CD4-positive, alpha-beta T cell (primary cell): ENCODE measurements around the gene DUSP22. TPM values are rescaled to one million over a fixed set of nuclear protein-coding genes. Genes with fewer than 3 reads are reported as not detected.
"Not testable (repeated sequence)": the region's sequence is repeated elsewhere in the genome, so short reads cannot be mapped to it uniquely, and the experiment has no call there.

Experiments
- ATAC-seq: fragments of 200-7000 bp; cut with Tn5 transposase; one replicate; pipeline ENCODE4 v1.10.0; 2022; ENCODE audit warnings: mild to moderate bottlenecking; ENCODE audit not compliant: poor library complexity
- CTCF ChIA-PET: fragments of 350-600 bp; sonication (Branson Sonifier 250); formaldehyde crosslinking; loops from one replicate; lab custom pipeline; 2021; ENCODE audit warnings: antibody characterized with exemption, inconsistent platforms; lab: Charles Lee
- POLR2A ChIA-PET: fragments of 350-600 bp; sonication (Branson Sonifier 250); formaldehyde crosslinking; loops from one replicate; lab custom pipeline; 2021; ENCODE audit warnings: antibody characterized with exemption, inconsistent platforms; lab: Charles Lee
- DNase-seq, 14 experiments: peaks; one replicate each; pipeline ENCODE4 v3.0.0-alpha.2; 2013 to 2020; ENCODE audit warnings: mixed read lengths in 2 of 14
- H3K27ac ChIP-seq, 2 donors: one replicate each; pipeline versions ENCODE4 v1.5.1 to v1.7.0; 2013; ENCODE audit warnings: low read length in 2 of 2, low read depth in 1 of 2, mild to moderate bottlenecking in 1 of 2
- H3K27me3 ChIP-seq, 2 experiments: 1 replicate in 1 of 2; 2 replicates in 1 of 2; pipeline versions ENCODE4 v1.6.1 to v1.7.0; 2013; ENCODE audit warnings: low read length in 2 of 2, control low read depth in 1 of 2, mild to moderate bottlenecking in 1 of 2, moderate library complexity in 1 of 2; ENCODE audit not compliant: insufficient read depth in 2 of 2, control insufficient read depth in 1 of 2
- H3K36me3 ChIP-seq: one replicate; pipeline ENCODE4 v1.6.1; 2013; ENCODE audit warnings: low read length, control low read depth; ENCODE audit not compliant: insufficient read depth
- H3K4me1 ChIP-seq: one replicate; pipeline ENCODE4 v1.6.1; 2013; ENCODE audit warnings: low read length, control low read depth; ENCODE audit not compliant: insufficient read depth
- H3K4me3 ChIP-seq: one replicate; pipeline ENCODE4 v1.5.1; 2013; ENCODE audit warnings: mild to moderate bottlenecking, low read length, moderate library complexity
- H3K9me3 ChIP-seq, 2 experiments: 1 replicate in 1 of 2; 2 replicates in 1 of 2; pipeline versions ENCODE4 v1.6.1 to v1.7.0; 2013; ENCODE audit warnings: low read length in 2 of 2, mild to moderate bottlenecking in 2 of 2, control low read depth in 1 of 2, moderate library complexity in 1 of 2; ENCODE audit not compliant: control insufficient read depth in 1 of 2, insufficient read depth in 1 of 2
- H3K27ac Mint-ChIP-seq: one replicate; pipeline ENCODE4 v1.8.0; 2020; ENCODE audit warnings: mixed read lengths
- H3K27me3 Mint-ChIP-seq: one replicate; pipeline ENCODE4 v1.8.0; 2021; ENCODE audit warnings: mixed read lengths
- H3K36me3 Mint-ChIP-seq: one replicate; pipeline ENCODE4 v1.8.0; 2021; ENCODE audit warnings: low read depth, mixed read lengths
- H3K4me1 Mint-ChIP-seq: one replicate; pipeline ENCODE4 v1.8.0; 2021; ENCODE audit warnings: low read depth, mixed read lengths
- H3K4me3 Mint-ChIP-seq: one replicate; pipeline ENCODE4 v1.8.0; 2020; ENCODE audit warnings: mild to moderate bottlenecking, mixed read lengths
- H3K9me3 Mint-ChIP-seq: one replicate; pipeline ENCODE4 v1.8.0; 2020; ENCODE audit warnings: mixed read lengths
- CTCF ChIP-seq: fragments of 200-600 bp; IDR thresholded peaks from one replicate; pipeline ENCODE4 v1.8.0; 2022; ENCODE audit warnings: antibody characterized with exemption, mild to moderate bottlenecking
- intact Hi-C, 2 experiments: fragments of 100-400 bp; cut with DNase I in 1 of 2; cut with micrococcal nuclease in 1 of 2; formaldehyde crosslinking; loops; one replicate each; pipeline versions ENCODE4 v1.15.1 to v1.9.0; 2023 to 2025; cut with DNase I, micrococcal nuclease
- total RNA-seq, 174 experiments: library from RNA in 2 of 174; stranded (reverse) in 2 of 174; gene quantifications; one replicate each; pipeline ENCODE4 v1.2.3 and lab custom pipeline; 2021 to 2026

The DUSP22 gene
- total RNA-seq, 2 experiments from 2014 or later, result 25.4 to 26.3 TPM

DNA sequence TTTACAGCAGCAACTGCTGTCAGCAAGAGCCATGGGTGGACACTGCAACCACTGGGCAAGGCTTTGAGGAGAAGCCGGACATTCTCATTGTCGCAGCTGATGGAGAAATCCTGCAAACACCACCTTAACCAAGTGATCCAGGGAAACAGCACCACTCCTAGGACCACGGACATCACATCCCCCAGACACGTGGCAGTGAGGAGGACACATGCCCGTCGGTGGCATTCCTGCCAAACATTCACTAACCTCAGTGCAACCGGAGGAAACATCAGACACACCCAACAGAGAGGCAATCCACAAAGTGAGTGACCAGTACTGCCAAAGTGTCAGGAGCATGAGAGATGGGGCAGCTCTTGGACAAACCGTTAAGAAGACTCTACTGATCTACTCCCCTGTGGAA lies 82.7 kb downstream of the DUSP22 start:
- H3K9me3 Mint-ChIP-seq, result peaks cover 3% of the 10 kb centered on the region
- DNase-seq (no peak), ATAC-seq (no peak)
- CTCF ChIA-PET, result interaction anchor here (0.7 kb wide), 1 partner anchor 255 kb away, joined by 4 read pairs; no protein-coding TSS in a partner anchor
- H3K27ac ChIP-seq, result no peak overlapping the region
- peaks cover 0 to 12% of the 10 kb centered on the region in 2 experiments for H3K27me3 ChIP-seq
- H3K4me3 ChIP-seq, result no peak overlapping the region
- H3K27ac Mint-ChIP-seq, result no peak overlapping the region
- POLR2A ChIA-PET, result no interaction called here
- TF ChIP-seq CTCF, result no peak
- peaks cover 53% of the 10 kb centered on the region for H3K27me3 Mint-ChIP-seq
- intact Hi-C loops, result no loop called here
- H3K4me1 Mint-ChIP-seq, result no peaks in the 10 kb centered on the region
- peaks cover 9% of the 10 kb centered on the region for H3K4me1 ChIP-seq
- H3K36me3 Mint-ChIP-seq, result no peaks in the 10 kb centered on the region
- H3K36me3 ChIP-seq, result no peaks in the 10 kb centered on the region
- peaks cover 0 to 57% of the 10 kb centered on the region in 2 experiments for H3K9me3 ChIP-seq
- H3K4me3 Mint-ChIP-seq, result no peak overlapping the region

GRCh38 chr6:376827-377640 lies 84.7 kb downstream of the DUSP22 start:
- CTCF ChIA-PET, result no interaction called here
- ATAC-seq (no peak), DNase-seq (no peak)
- Histone ChIP-seq H3K9me3 (peaks cover 0 to 58% of the 10 kb centered on the region in 2 experiments), H3K36me3 (no peaks in the 10 kb centered on the region), H3K4me1 (peaks cover 9% of the 10 kb centered on the region), H3K4me3 (no peak overlapping the region), H3K27ac (no peak overlapping the region), H3K27me3 (peaks cover 0 to 12% of the 10 kb centered on the region in 2 experiments)
- Mint-ChIP-seq H3K4me1 (no peaks in the 10 kb centered on the region), H3K36me3 (no peaks in the 10 kb centered on the region), H3K27me3 (peaks cover 70% of the 10 kb centered on the region), H3K4me3 (no peak overlapping the region), H3K27ac (no peak overlapping the region), H3K9me3 (no peaks in the 10 kb centered on the region)
- no peak for TF ChIP-seq CTCF
- POLR2A ChIA-PET, result interaction anchor here (0.5 kb wide), 1 partner anchor 1798 kb away, joined by 3 read pairs; no protein-coding TSS in a partner anchor
- intact Hi-C loops, result no loop called here

DNA sequence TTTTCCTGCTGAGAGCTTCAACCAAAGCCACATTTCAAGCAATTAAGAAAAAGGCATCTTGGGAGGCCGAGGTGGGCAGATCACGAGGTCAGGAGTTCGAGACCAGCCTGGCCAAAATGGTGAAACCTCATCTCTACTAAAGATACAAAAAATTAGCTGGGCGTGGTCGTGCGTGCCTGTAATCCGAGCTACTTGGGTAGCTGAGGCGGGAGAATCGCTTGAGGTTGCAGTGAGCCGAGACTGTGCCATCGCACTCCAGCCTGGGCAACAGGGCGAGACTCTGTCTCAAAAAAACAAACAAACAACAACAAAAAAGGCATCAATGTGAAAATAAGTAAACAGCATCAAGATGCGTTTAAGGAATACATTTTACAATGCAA lies 85.3 kb downstream of the DUSP22 start:
- peaks cover 74% of the 10 kb centered on the region for H3K27me3 Mint-ChIP-seq
- H3K9me3 Mint-ChIP-seq, H3K4me1 ChIP-seq, CTCF ChIA-PET, H3K4me1 Mint-ChIP-seq, H3K27ac Mint-ChIP-seq, H3K36me3 Mint-ChIP-seq, POLR2A ChIA-PET, H3K27ac ChIP-seq, H3K36me3 ChIP-seq, ATAC-seq, H3K4me3 Mint-ChIP-seq, DNase-seq, intact Hi-C loops, H3K4me3 ChIP-seq: not testable (repeated sequence)
- Histone ChIP-seq H3K9me3 (peaks cover 0 to 54% of the 10 kb centered on the region in 2 experiments), H3K27me3 (peaks cover 0 to 12% of the 10 kb centered on the region in 2 experiments)
